CD14-positive monocyte (primary cell): ENCODE measurements around the gene KCNH3. TPM values are rescaled to one million over a fixed set of nuclear protein-coding genes. Genes with fewer than 3 reads are reported as not detected.

Experiments
- DNase-seq, 3 donors: peaks; one replicate each; pipeline ENCODE4 v3.0.0-alpha.2; 2011 to 2022
- H2AFZ ChIP-seq: 2 replicates; pipeline ENCODE4 v1.6.0; 2012; ENCODE audit warnings: mild to moderate bottlenecking, low read depth, low read length, inconsistent platforms; ENCODE audit not compliant: insufficient read depth, poor library complexity, severe bottlenecking
- H3K27ac ChIP-seq, 2 donors: 1 replicate in 1 of 2; 2 replicates in 1 of 2; pipeline ENCODE4 v1.5.1; 2012 to 2013; ENCODE audit warnings: low read length in 2 of 2, control low read depth in 1 of 2, inconsistent platforms in 1 of 2, low read depth in 1 of 2, mild to moderate bottlenecking in 1 of 2
- H3K27me3 ChIP-seq, 2 donors: one replicate each; pipeline versions ENCODE4 v1.6.0 to v1.6.1; 2011 to 2013; ENCODE audit warnings: low read length in 2 of 2; ENCODE audit not compliant: control insufficient read depth in 2 of 2, insufficient read depth in 2 of 2
- H3K36me3 ChIP-seq, 2 donors: replicated peaks in 1 of 2; 1 replicate in 1 of 2; 2 replicates in 1 of 2; pipeline versions ENCODE4 v1.5.1 to v1.6.1; 2012 to 2013; ENCODE audit warnings: low read length in 2 of 2, control low read depth in 1 of 2, inconsistent platforms in 1 of 2, mild to moderate bottlenecking in 1 of 2; ENCODE audit not compliant: insufficient read depth in 2 of 2, control insufficient read depth in 1 of 2
- H3K4me1 ChIP-seq, 2 donors: 1 replicate in 1 of 2; 2 replicates in 1 of 2; pipeline versions ENCODE4 v1.5.1 to v1.6.1; 2012 to 2013; ENCODE audit warnings: low read length in 2 of 2, control low read depth in 1 of 2, inconsistent platforms in 1 of 2, mild to moderate bottlenecking in 1 of 2, moderate library complexity in 1 of 2; ENCODE audit not compliant: insufficient read depth in 2 of 2, control insufficient read depth in 1 of 2
- H3K4me2 ChIP-seq: replicated peaks from 2 replicates; pipeline ENCODE3; 2012; ENCODE audit warnings: low read length, moderate library complexity, mild to moderate bottlenecking; ENCODE audit not compliant: poor library complexity, severe bottlenecking; ENCODE audit errors: extremely low read depth
- H3K4me3 ChIP-seq, 3 experiments: fragments of 200-600 bp in 1 of 3; sonication (generic) in 1 of 3; replicated peaks in 1 of 3; 1 replicate in 2 of 3; 2 replicates in 1 of 3; pipeline ENCODE4 v1.5.1; 2011 to 2013; ENCODE audit warnings: low read length in 3 of 3, mild to moderate bottlenecking in 3 of 3, control low read depth in 2 of 3, low read depth in 2 of 3, inconsistent platforms in 1 of 3, moderate library complexity in 1 of 3
- H3K79me2 ChIP-seq: 2 replicates; pipeline ENCODE4 v1.6.0; 2012; ENCODE audit warnings: mild to moderate bottlenecking, control low read depth, inconsistent platforms, low read length, moderate library complexity; ENCODE audit not compliant: insufficient read depth
- H3K9ac ChIP-seq: 2 replicates; pipeline ENCODE4 v1.6.0; 2017; ENCODE audit warnings: low read length, mild to moderate bottlenecking; ENCODE audit not compliant: insufficient read depth, poor library complexity, severe bottlenecking
- H3K9me3 ChIP-seq, 2 donors: replicated peaks in 1 of 2; 1 replicate in 1 of 2; 2 replicates in 1 of 2; pipeline versions ENCODE4 v1.5.1 to v1.6.1; 2012 to 2013; ENCODE audit warnings: low read length in 2 of 2, control low read depth in 1 of 2; ENCODE audit not compliant: control insufficient read depth in 1 of 2, insufficient read depth in 1 of 2
- H4K20me1 ChIP-seq: 2 replicates; pipeline ENCODE4 v1.6.0; 2012; ENCODE audit warnings: mild to moderate bottlenecking, low read length, control low read depth, moderate library complexity; ENCODE audit not compliant: insufficient read depth
- H3K27ac Mint-ChIP-seq, 7 donors: one replicate each; pipeline ENCODE4 v1.8.0; 2020; ENCODE audit warnings: mild to moderate bottlenecking in 7 of 7, mixed read lengths in 7 of 7, moderate library complexity in 6 of 7, inconsistent platforms in 2 of 7
- H3K27me3 Mint-ChIP-seq, 3 donors: one replicate each; pipeline ENCODE4 v1.8.0; 2021 to 2022; ENCODE audit warnings: low read depth in 3 of 3, mild to moderate bottlenecking in 3 of 3, mixed read lengths in 3 of 3, moderate library complexity in 3 of 3, inconsistent platforms in 1 of 3
- H3K36me3 Mint-ChIP-seq, 2 donors: one replicate each; pipeline ENCODE4 v1.8.0; 2020; ENCODE audit warnings: mixed read lengths in 2 of 2, inconsistent platforms in 1 of 2, mild to moderate bottlenecking in 1 of 2
- H3K4me1 Mint-ChIP-seq: one replicate; pipeline ENCODE4 v1.8.0; 2020; ENCODE audit warnings: mild to moderate bottlenecking, mixed read lengths
- H3K4me3 Mint-ChIP-seq, 2 donors: one replicate each; pipeline ENCODE4 v1.8.0; 2020; ENCODE audit warnings: mild to moderate bottlenecking in 2 of 2, mixed read lengths in 2 of 2, moderate library complexity in 1 of 2
- H3K9me3 Mint-ChIP-seq, 7 donors: one replicate each; pipeline ENCODE4 v1.8.0; 2020 to 2022; ENCODE audit warnings: mixed read lengths in 7 of 7, mild to moderate bottlenecking in 6 of 7, moderate library complexity in 6 of 7, inconsistent platforms in 2 of 7
- CTCF ChIP-seq: fragments of 200-600 bp; IDR thresholded peaks from one replicate; pipeline ENCODE4 v1.8.0; 2022; ENCODE audit warnings: antibody characterized with exemption, mild to moderate bottlenecking
- WGBS: methylation state at CpG from one replicate; pipeline ENCODE4 v1.1.5; 2013; ENCODE audit warnings: missing lambda C conversion rate; ENCODE audit not compliant: insufficient coverage; 5-methylcytosine and 5-hydroxymethylcytosine counted together
- intact Hi-C, 2 donors: fragments of 100-400 bp; cut with micrococcal nuclease; formaldehyde crosslinking; loops; one replicate each; pipeline versions ENCODE4 v1.15.0 to v1.15.1; 2023
- polyA plus RNA-seq, 3 donors: library from polyadenylated mRNA; depleted of rRNA in 1 of 3; unstranded in 2 of 3; stranded (reverse) in 1 of 3; fragments of 300-500 nt in 2 of 3; fragments of >200 nt in 1 of 3; fragmentation: Illumina TruSeq in 2 of 3; gene quantifications; 1 replicate in 2 of 3; 2 replicates in 1 of 3; pipeline ENCODE4 v1.2.3, GENCODE V29; 2012 to 2021

The KCNH3 gene
- polyA plus RNA-seq, 3 donors, result 1.3 to 18.2 (median 3.3) TPM

GRCh38 chr12:49564686-49565405 lies 26.0 kb downstream of the KCNH3 start:
- H3K4me2 ChIP-seq, result no peak overlapping the region
- H3K9me3 ChIP-seq, result no peaks in the 10 kb centered on the region
- no peak overlapping the region for H3K27ac ChIP-seq
- H3K27ac Mint-ChIP-seq, result peak overlapping the region in 1 of 7 donors; percentile 27
- H3K36me3 ChIP-seq, result peaks cover 55 to 62% of the 10 kb centered on the region in 2 donors
- peaks cover 55 to 62% of the 10 kb centered on the region in 2 donors for H3K36me3 Mint-ChIP-seq
- H3K4me3 Mint-ChIP-seq, result no peak overlapping the region
- H3K27me3 Mint-ChIP-seq, result peaks cover 0 to 1% (median 0%) of the 10 kb centered on the region in 3 donors
- peaks cover 17 to 25% of the 10 kb centered on the region in 2 donors for H3K4me1 ChIP-seq
- no peak for TF ChIP-seq CTCF
- no peak overlapping the region for H3K9ac ChIP-seq
- WGBS, result 58% methylated on average over 5 of the region's 8 CpGs
- H3K4me3 ChIP-seq, result no peak overlapping the region
- H3K79me2 ChIP-seq, result peaks cover 36% of the 10 kb centered on the region
- H4K20me1 ChIP-seq, result peaks cover 36% of the 10 kb centered on the region
- H2AFZ ChIP-seq, result no peak overlapping the region
- no peaks in the 10 kb centered on the region for H3K9me3 Mint-ChIP-seq
- H3K27me3 ChIP-seq, result no peaks in the 10 kb centered on the region
- intact Hi-C loops, result no loop called here
- DNase-seq, result no peak
- H3K4me1 Mint-ChIP-seq, result peaks cover 27% of the 10 kb centered on the region

- peaks cover 0 to 1% (median 0%) of the 10 kb centered on the region in 3 donors for H3K27me3 Mint-ChIP-seq
- peaks cover 17 to 25% of the 10 kb centered on the region in 2 donors for H3K4me1 ChIP-seq
- no peak overlapping the region for H3K4me3 ChIP-seq
- H3K27ac Mint-ChIP-seq, result peak overlapping the region in 2 of 7 donors; percentile 2 to 57
- H3K9me3 ChIP-seq, result no peaks in the 10 kb centered on the region
- H2AFZ ChIP-seq, result no peak overlapping the region
- WGBS, result 98% methylated on average over 10 of the region's 12 CpGs
- peaks cover 36% of the 10 kb centered on the region for H4K20me1 ChIP-seq
- intact Hi-C loops, result no loop called here
- H3K27ac ChIP-seq, result no peak overlapping the region
- TF ChIP-seq CTCF, result no peak
- peaks cover 27% of the 10 kb centered on the region for H3K4me1 Mint-ChIP-seq
- peaks cover 50 to 54% of the 10 kb centered on the region in 2 donors for H3K36me3 Mint-ChIP-seq
- DNase-seq, result no peak
- peaks cover 37% of the 10 kb centered on the region for H3K79me2 ChIP-seq
- no peak overlapping the region for H3K4me2 ChIP-seq
- H3K36me3 ChIP-seq, result peaks cover 48 to 54% of the 10 kb centered on the region in 2 donors
- no peaks in the 10 kb centered on the region for H3K27me3 ChIP-seq
- H3K9ac ChIP-seq, result no peak overlapping the region
- H3K9me3 Mint-ChIP-seq, result no peaks in the 10 kb centered on the region
- H3K4me3 Mint-ChIP-seq, result no peak overlapping the region
Observed at GRCh38 chr12:49565406-49566265, 26.8 kb downstream of the KCNH3 start.
